Islet precursor cell (in vitro differentiated cells): ENCODE measurements around the gene C20orf141.
A peak's percentile ranks its signal among the peaks of the same experiment; 100 is the strongest.
"Not testable (repeated sequence)": the region's sequence is repeated elsewhere in the genome, so short reads cannot be mapped to it uniquely, and the experiment has no call there.

Experiments used
- DNase-seq: peaks from one replicate; pipeline ENCODE4 v3.0.0-alpha.2; 2018

Gene C20orf141

GRCh38 chr20:2820896-2821869 is 6.4 kb downstream of the C20orf141 start:
- DNase-seq, result peak; percentile 74

- DNase-seq, result peak; percentile 70
Measured at GRCh38 chr20:2822073-2822472, 7.3 kb downstream of the C20orf141 start.

- DNase-seq, result no peak
Measured at GRCh38 chr20:2825761-2826160, 11.0 kb downstream of the C20orf141 start.

GRCh38 chr20:2826655-2827054 is 11.9 kb downstream of the C20orf141 start:
- no peak for DNase-seq

GRCh38 chr20:2829376-2829775 is 14.6 kb downstream of the C20orf141 start:
- no peak for DNase-seq

GRCh38 chr20:2831206-2831605 is 16.4 kb downstream of the C20orf141 start:
- DNase-seq, result not testable (repeated sequence)

- DNase-seq, result no peak
Measured at GRCh38 chr20:2833761-2834160, 19.0 kb downstream of the C20orf141 start.

GRCh38 chr20:2834401-2835110 is 19.8 kb downstream of the C20orf141 start:
- DNase-seq, result no peak

GRCh38 chr20:2835331-2835796 is 20.6 kb downstream of the C20orf141 start:
- no peak for DNase-seq

GRCh38 chr20:2836035-2836434 is 21.2 kb downstream of the C20orf141 start:
- no peak for DNase-seq

GRCh38 chr20:2837221-2837960 is 22.6 kb downstream of the C20orf141 start:
- no peak for DNase-seq

- DNase-seq, result no peak
Measured at GRCh38 chr20:2838170-2838797, 23.5 kb downstream of the C20orf141 start.

- DNase-seq, result no peak
Measured at GRCh38 chr20:2838847-2839671, 24.3 kb downstream of the C20orf141 start.

GRCh38 chr20:2839732-2840137 is 24.9 kb downstream of the C20orf141 start:
- no peak for DNase-seq

- DNase-seq, result peak; percentile 92
Measured at GRCh38 chr20:2840138-2840966, 25.6 kb downstream of the C20orf141 start, which contains the start of the genes PCED1A and VPS16. PCED1A (minus strand) TSS chr20:2840655; CDS start chr20:2839912, 743 bp downstream. VPS16 (plus strand) TSS chr20:2840745; CDS start chr20:2840775, 30 bp downstream.

- peak; percentile 68 for DNase-seq
Measured at GRCh38 chr20:2840967-2841531, 26.3 kb downstream of the C20orf141 start.

- no peak for DNase-seq
Measured at GRCh38 chr20:2845607-2846006, 30.8 kb downstream of the C20orf141 start.

- no peak for DNase-seq
Measured at GRCh38 chr20:2846698-2847097, 31.9 kb downstream of the C20orf141 start.

- no peak for DNase-seq
Measured at GRCh38 chr20:2847802-2848201, 33.0 kb downstream of the C20orf141 start.

- DNase-seq, result no peak
Measured at GRCh38 chr20:2849529-2849928, 34.7 kb downstream of the C20orf141 start.
